D721Med (cell line): ENCODE results near the gene CFAP221.

Experiments
- DNase-seq: peaks from one replicate; pipeline ENCODE4 v3.0.0; 2011; ENCODE audit warnings: low spot score; ENCODE audit not compliant: insufficient read length
- FAIRE-seq: peaks from 2 replicates; lab custom pipeline; 2011; peaks lifted over from hg19 to GRCh38; lab: Jason Lieb, UNC
- TF ChIP-seq, protein P1 (sequence below): IDR thresholded peaks from 2 replicates; pipeline ENCODE4 v1.5.1; 2012; ENCODE audit warnings: mild to moderate bottlenecking, control low read depth; ENCODE audit not compliant: insufficient read depth; ENCODE audit errors: missing control alignments

Gene CFAP221

DNA sequence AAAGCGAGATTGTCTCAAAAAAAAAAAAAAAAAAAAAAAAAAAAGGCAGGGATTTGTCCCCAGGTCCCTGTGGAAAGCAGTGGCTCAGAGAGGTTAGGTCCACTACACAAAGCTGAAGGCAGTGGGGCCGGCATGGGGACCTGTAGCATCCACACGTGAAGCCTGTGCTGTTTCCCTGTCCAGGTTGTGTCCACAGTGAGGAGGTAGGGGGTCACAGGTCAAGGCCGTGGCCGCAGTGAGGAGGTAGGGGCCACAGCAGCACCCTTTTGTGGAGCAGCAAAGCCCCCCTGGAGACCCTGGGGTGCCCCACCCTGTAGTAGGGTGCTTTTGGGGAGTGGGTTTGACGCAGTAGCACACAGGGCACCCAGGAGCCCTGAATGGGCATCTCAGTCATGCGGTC lies 148.7 kb downstream of the CFAP221 start:
- TF ChIP-seq, protein P1, sequence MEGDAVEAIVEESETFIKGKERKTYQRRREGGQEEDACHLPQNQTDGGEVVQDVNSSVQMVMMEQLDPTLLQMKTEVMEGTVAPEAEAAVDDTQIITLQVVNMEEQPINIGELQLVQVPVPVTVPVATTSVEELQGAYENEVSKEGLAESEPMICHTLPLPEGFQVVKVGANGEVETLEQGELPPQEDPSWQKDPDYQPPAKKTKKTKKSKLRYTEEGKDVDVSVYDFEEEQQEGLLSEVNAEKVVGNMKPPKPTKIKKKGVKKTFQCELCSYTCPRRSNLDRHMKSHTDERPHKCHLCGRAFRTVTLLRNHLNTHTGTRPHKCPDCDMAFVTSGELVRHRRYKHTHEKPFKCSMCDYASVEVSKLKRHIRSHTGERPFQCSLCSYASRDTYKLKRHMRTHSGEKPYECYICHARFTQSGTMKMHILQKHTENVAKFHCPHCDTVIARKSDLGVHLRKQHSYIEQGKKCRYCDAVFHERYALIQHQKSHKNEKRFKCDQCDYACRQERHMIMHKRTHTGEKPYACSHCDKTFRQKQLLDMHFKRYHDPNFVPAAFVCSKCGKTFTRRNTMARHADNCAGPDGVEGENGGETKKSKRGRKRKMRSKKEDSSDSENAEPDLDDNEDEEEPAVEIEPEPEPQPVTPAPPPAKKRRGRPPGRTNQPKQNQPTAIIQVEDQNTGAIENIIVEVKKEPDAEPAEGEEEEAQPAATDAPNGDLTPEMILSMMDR = no peak
- no peak for FAIRE-seq
- DNase-seq = no peak

DNA sequence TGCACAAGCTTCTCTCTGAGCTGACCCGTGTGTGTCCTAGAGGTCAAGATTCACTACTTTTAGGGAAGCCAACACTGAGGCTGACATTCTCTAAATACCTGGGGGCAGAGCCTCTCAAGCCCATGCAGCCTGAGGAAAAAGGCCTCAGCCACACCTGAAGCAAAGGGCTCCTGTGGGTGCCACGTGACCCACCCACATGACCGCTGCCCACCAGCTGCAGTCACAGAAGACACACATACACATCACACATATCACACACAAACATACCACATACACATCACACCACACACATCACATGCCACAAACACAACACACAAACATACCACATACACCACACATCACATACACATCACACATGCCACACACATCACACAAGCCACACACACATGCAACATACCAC lies 149.3 kb downstream of the CFAP221 start:
- no peak for DNase-seq
- TF ChIP-seq, protein P1 = no peak
- peak; percentile 11 for FAIRE-seq

DNA sequence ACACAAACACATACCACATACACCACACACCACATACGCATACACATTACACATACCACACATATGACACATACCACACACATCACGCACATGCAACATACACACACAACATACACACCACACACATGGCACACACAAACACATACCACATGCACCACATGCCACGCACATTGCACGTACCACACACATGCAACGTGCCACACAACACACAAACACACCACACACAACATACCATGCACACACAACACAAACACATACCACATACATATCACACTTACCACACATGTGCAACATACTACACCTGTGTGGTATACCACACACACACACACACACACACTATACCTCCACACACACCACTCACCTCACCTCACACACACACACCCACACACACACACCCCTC lies 149.7 kb downstream of the CFAP221 start:
- DNase-seq = no peak
- no peak for FAIRE-seq
- TF ChIP-seq, protein P1 = no peak

DNA sequence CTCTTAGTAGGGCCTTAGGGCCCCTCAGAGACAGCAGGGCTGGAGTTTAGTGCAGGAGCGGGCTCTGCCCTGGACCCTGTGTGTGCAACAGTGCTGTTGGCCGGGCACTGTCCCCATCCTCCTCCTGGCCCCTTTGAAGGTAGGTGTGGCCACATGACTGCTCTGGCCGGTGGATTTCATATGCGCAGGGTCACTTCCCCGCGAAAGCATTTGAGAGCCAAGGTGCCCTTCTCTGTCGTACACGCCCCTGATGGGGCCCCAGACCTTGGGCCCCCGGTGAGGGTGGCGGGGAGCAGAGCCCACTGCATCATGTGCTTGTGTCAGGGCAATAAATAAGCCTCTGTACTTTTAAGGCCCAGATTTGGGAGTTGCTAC lies 150.2 kb downstream of the CFAP221 start:
- no peak for FAIRE-seq
- TF ChIP-seq, protein P1 = no peak
- DNase-seq = no peak

DNA sequence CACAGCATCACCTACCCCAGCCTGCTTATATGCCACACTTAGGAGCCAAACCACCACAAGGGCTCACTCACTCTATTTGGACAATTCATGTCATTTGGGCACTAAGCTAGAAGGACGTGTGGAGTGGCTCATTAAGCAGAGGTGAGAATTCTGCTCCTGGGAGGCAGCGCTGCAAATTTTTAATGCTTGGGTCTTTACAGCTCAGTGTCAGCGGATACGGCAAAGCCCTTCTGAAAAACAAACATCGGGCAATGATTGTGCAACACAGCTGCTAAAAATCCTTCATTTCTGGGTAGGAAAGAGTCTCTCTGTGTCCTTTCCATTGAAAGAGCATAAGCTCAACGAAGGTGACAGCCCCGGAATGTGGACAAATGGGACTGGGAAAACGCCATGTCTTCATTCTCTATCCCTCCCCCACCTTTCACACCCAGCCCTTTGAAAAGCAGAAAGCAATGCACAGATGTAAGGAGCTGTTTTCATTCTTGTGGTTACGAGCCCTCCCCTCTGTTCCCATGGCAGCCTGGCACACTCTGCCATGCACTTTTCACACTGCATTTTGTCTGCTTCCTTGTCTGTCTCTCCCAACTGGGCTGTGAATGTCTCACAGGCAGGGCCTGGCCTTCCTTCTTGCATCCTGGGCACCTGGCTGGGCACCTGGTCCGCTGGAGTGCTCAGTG lies 150.7 kb downstream of the CFAP221 start:
- TF ChIP-seq, protein P1 = no peak
- DNase-seq = no peak
- FAIRE-seq = no peak

DNA sequence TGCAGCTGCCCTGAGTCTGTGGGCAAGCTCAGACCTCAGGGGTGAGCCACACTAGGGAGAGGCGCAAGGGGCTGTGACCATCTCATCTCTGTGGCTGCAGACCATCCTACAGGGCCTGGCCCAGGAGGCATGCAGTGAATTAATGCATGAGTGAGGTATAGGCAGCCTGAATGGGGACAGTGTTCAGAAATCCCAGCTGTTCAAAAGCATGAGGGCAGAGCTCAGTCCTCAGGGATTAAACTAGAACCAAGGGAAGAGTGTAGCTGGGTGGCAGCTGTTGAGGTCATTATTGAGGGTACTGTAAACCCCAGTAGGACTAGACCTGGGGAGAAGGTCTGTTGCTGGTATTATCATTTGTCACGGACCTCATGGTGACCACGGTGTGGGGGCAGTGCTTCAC lies 151.8 kb downstream of the CFAP221 start:
- FAIRE-seq = no peak

More for the DNA sequence above, 151.8 kb downstream of the CFAP221 start:
- no peak for DNase-seq
- TF ChIP-seq, protein P1 = no peak
